LNCAP (cell line): ENCODE results near the gene MASP1.

ENCODE experiments used
- TF ChIP-seq, protein P1 (sequence below): fragments of 450-650 bp; IDR thresholded peaks from 2 replicates; pipeline ENCODE4 v1.5.1; 2017; ENCODE audit warnings: mild to moderate bottlenecking

Gene MASP1

GRCh38 chr3:187310954-187311470 is 19.5 kb upstream of the MASP1 start:
- TF ChIP-seq, protein P1, sequence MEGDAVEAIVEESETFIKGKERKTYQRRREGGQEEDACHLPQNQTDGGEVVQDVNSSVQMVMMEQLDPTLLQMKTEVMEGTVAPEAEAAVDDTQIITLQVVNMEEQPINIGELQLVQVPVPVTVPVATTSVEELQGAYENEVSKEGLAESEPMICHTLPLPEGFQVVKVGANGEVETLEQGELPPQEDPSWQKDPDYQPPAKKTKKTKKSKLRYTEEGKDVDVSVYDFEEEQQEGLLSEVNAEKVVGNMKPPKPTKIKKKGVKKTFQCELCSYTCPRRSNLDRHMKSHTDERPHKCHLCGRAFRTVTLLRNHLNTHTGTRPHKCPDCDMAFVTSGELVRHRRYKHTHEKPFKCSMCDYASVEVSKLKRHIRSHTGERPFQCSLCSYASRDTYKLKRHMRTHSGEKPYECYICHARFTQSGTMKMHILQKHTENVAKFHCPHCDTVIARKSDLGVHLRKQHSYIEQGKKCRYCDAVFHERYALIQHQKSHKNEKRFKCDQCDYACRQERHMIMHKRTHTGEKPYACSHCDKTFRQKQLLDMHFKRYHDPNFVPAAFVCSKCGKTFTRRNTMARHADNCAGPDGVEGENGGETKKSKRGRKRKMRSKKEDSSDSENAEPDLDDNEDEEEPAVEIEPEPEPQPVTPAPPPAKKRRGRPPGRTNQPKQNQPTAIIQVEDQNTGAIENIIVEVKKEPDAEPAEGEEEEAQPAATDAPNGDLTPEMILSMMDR = no peak

- TF ChIP-seq, protein P1 = no peak
Measured at GRCh38 chr3:187310226-187310625, 18.7 kb upstream of the MASP1 start.

GRCh38 chr3:187305881-187306280 is 14.3 kb upstream of the MASP1 start:
- TF ChIP-seq, protein P1 = no peak

DNA sequence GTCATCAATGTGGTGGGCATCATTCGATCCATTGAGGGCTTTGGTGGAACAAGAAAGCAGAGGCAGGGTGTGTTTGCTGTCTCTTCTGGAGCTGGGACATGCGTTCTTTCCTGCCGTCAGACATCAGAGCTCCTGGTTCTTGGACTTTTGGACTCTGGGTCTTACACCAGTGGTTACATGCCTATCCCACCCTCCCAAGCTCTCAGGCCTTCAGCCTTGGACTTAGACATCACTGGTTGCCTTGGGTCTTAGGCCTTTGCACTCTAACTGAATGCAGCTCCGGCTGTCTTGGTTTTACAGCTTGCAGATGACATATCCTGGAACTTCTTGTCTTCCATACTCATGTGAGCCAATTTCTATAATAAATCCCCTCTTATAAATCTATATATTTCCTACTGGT is 8.1 kb upstream of the MASP1 start:
- TF ChIP-seq, protein P1 = no peak

DNA sequence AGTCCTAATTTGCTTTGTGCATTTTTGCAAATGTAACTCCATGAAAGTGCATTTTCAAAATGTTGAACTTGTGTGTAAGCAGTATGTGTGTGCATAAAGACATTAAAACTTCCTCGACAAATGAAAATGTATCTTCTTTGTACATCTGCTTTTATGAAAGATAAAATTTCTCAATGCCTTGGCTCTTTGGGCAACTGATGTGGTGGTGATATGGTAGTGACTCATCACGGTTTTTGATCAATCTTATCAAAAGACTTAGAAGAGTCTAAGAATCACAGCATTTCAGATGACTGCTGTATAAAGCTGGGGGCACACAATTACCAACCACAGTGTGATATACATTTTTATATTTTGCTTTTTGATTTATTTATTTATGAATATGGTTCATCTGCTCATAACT is 5.4 kb upstream of the MASP1 start:
- TF ChIP-seq, protein P1 = no peak

DNA sequence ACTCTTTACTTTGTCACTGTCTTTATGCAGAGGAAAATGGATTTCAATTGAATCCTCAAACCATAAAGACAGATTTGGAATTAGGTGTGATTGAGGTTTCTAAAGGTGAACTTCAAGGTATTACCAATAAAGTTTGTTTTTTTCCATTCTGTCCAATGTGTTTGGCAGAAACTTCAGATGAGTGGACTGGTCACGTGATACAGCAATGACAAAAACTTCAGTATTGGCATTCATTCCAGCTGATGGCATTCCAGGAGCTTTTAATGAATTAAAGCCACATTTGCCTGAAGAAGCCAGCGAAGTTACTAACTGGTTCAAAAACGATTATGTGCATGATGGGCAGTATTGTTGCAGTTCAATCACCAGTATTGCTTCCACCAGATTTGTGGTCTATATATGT is 4.5 kb upstream of the MASP1 start:
- TF ChIP-seq, protein P1 = no peak

- TF ChIP-seq, protein P1 = peak; percentile 36; the same call in 1 of the 2 replicates
Measured at GRCh38 chr3:187295316-187296034, 3.9 kb upstream of the MASP1 start.
